ENCODE data around the gene EPHA4.

The EPHA4 gene

GRCh38 chr2:221429741-221430491 is 142.2 kb downstream of the EPHA4 start:
- peak; percentile 93 for DNase-seq

GRCh38 chr2:221428896-221429295 is 143.2 kb downstream of the EPHA4 start:
- no peak for DNase-seq

DNA sequence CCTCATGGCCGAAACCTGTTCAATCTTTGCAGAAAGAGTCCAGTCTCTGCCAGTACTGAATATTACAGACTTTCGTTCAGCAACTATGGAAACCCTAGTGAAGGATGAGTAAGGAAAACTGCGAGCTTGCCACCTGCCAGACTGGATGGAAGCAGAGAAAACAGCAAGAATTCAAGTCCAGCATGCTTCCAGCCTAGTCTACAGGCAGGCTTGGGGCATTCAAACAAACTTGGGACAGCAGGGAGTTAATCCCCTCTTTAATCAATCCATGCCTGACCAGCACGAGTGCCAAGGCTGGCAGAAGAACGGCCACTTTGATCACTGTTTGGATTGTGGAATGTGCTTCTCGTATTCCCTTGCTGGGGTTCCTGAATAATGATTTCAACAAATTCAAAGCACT is 145.2 kb downstream of the EPHA4 start:
- DNase-seq: no peak

DNA sequence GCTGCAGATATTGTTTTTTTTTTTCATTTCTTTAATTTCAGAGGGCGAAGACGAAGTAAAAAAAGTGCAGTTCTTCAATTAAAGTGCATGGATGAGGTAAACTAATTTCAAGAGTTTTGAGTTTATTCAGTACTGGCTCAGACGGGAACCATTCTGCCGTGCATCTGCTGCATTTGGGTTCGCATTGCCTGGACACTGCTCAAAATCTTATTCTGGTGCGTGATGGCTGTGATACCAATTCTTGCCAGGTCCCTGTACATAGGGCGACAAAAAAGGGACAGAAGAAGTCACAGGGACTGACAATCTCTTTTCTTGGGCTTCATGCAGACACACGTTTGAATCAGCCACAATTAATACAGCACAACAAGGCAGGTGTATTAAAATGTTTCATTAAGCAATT is 146.2 kb downstream of the EPHA4 start:
- no peak for DNase-seq

DNA sequence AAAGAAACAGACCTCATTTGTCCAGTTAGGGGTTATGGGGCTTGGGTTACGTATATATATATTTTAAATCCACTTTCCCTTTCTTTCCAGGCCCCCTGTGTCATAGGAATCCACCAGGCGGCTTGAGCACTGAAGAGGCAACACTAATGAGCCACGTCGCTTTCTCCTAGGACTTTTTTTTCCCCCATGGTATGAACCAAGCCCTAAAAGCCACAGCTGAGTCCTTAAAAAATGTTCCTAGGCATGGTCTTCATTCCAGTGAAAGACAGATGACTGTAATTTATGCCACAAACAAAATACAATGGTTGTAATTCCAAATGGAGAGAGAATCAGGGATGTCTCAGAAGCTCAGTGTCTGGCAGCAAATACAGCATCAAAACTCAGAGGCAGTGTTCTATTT is 146.8 kb downstream of the EPHA4 start:
- DNase-seq: no peak

DNA sequence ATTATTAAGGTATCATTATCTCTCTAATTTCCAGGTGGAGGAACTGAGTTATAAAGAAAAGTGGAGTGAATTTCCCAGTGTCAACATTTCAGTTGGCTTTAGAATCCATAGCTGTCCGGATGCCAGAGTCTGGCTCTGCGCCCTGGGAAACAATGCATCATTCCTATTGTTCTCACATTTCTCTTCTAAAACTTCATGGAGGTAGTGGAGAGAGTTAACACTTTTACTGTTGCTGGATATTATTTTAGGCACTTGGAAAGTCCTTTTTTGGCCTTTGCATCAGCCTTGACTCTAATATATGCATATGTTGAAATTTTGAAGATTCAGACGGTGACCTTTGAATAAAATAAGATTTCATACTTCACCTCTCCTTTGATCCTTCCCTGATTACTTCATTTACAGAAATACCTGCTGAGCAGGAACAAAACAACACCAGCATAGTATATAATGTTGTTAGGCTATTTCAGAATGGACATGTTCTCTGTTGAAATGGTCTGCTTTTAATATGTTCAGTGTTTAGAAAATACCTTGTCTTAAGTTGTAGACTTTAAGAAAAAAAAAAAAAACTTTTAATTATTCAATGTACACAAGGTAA is 148.8 kb downstream of the EPHA4 start:
- no peak for DNase-seq

DNA sequence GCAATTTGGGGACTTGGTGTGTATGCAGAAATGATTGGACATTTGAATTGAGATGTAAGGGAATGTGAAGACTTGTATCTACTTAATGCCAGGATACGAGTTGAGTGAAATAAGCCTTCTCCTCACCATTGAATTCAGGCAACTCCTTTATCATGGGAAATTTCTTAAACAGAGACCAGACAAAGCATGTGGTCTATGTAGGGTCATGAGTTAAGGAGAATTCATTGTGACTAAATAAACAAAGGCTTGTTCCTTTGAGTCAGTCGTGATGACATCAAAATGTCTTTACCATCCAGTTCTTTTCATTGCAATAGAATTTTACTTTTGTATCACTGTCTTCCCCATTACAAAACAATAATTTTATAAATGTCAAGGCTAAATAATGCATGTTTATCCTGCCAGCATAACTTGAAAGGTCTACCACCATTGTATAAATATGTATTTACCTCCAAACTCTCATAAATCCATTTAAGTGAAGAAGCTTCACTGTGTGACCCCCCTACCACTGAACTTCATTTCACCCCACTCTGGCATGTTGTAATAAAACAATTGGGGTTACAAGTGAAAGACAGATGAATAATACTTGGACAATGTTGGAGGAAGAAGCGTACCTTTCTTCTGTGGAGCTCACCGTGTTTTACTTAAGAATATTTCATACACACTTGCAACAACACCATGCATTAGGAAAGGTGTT is 149.4 kb downstream of the EPHA4 start:
- no peak for DNase-seq

DNA sequence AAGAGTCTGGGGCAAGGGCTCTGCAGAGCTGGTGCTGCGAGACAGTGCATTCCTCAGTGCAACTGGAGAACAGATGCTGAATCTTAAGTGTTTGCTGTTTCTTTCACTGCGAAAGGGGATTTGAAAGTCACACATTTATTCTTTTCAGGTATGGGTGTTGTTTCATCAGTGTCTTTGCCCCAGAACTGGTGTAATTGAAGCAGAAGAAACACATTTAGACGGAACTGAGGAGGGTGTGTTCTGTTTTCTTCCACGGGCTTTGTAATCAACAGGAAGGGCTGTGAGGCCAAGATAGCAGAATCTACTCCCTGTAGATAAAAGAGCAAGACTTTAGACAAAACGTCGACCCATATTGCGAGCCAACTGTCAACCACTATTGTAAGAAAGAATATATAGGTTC is 151.9 kb downstream of the EPHA4 start:
- no peak for DNase-seq

DNA sequence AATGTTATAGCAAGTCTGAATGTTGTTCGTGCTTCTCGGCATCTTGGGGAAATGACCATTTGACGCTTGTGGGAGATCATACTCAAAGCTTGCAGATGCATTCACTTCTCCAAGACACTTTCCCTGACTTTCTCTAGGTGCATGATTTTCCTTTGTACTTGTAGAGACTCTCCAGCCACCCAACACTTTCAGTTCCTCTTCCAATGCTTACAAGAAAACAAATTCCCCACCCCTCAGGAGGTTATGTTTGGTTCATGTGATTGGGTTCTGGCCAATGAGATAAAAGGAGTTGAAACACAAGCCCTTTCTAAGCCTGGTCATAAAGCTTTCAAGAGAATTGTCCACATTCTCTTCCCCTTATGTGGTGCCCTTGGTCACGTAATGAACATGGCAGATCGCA is 156.3 kb downstream of the EPHA4 start:
- DNase-seq: no peak

DNA sequence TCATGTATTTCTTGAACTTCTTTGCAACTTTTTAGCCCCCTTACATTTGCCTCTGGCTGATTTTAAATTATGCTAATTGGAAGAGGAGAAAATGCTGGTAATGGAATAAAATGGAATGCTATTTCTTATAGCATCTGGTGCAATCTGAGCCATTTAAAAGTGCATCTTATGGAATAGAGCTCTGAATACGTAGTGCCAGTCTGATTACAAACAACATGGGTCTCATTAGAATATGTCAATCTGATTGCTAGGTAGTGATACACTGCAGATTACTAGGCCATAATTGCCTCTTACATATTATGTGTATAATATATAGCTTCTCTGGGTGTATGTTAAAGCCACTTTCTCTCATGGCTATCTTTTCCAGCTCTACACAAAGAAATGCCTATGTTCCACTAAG is 159.1 kb downstream of the EPHA4 start:
- DNase-seq: no peak

DNA sequence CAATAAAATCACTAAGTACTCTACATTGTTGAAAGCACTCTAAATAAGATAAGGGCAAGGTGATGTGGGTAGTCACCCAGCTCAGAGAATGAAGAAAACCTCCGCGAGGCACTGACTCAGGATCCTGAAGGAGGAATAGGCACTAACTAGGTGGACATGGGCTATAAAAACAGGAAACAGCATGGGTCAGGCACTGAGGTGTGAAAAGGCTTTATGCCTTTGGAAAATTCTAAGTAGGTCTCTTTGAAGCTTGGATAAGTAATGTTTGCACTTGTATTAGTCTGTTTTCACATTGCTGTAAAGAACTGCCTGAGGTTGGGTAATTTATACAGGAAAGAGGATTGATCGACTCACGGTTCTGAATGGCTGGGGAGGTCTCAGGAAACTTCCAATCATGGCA is 161.6 kb downstream of the EPHA4 start:
- DNase-seq: no peak

- no peak for DNase-seq
Observed at GRCh38 chr2:221407765-221408164, 164.3 kb downstream of the EPHA4 start.

DNA sequence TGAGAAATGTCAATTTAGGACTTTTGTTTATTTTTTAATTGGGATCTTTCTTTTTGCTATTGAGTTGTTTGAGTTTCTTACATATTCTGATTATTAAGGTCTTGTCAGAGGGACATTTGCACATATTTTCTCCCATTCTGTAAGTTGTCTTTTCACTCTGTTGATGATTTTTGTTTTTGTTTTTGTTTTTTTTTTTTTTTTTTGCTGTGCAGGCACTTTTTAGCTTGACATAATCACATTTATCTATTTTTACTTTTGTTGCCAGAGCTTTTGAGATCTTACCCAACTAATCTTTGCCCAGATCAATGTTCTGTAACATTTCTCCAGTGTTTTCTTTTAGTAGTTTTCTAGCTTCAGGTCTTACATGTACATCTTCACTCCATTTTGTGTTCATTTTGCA is 166.6 kb downstream of the EPHA4 start:
- DNase-seq: no peak

- no peak for DNase-seq
Observed at GRCh38 chr2:221402072-221402471, 170.0 kb downstream of the EPHA4 start.

DNA sequence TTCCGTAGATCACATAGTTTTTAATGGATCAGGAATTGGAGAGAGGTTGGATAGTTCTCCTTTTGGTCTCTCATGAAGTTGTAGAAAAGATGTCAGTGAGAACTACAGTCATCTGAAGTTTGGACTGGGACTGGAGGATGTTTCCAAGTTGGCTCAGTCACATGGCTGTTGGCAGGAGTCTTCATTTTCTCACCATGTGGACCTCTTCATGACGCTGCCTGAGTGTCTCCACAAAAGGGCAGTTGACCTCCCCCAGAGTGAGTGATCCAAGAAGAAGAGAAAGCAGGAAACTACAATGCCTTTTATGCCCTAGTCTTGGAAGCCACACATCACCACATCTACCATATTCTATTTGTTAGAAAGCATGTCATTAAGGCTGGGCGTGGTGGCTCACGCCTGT is 171.7 kb downstream of the EPHA4 start:
- DNase-seq: no peak

- no peak for DNase-seq
Observed at GRCh38 chr2:221399183-221399582, 172.9 kb downstream of the EPHA4 start.

DNA sequence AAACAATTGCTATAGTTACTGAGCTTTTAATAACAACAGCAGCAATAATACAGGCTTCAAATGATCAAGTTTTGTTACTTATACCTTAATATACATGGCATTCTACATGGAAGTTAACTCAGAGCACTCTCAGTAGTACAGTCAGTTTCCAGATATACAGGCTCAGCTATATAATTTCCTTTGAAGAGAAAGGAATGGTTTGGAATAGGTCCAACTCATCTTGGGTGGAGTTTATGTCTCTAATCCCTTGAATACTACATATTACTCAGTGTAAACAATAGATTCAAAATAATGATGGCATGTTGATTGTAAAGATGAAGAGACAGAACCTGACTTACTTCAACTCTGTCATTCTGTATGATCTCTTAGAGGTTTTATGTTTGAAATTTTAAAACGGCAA is 174.9 kb downstream of the EPHA4 start:
- DNase-seq: no peak

DNA sequence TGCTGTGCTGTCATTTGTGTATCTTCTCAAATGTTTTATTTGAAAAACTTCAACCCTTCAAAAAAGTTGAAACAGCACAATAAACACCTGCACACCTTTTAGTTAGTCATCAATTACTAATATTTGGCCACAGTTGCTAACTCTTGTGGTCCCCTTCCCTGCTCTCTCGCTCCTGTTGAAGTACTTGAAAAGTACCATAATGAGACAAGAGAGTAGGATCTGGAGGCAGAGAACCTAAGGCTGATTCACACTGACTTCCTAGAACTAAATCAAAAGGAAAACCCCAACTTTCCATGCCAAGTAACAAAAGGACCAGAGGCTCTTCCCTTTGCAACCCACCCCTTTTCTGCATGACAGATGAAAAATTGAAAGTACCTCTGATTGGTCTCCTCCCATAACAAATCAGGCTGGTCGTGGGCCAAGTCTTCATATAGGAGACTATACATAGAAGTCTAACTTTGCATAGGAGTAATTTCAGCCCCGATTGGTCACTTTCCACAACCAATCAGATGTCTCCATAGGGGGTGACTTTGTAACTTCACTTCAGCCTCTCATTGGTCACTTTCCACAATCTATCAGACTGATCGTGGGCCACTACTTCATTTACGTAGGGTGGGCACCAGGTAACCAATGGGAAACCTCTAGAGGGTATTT is 179.7 kb downstream of the EPHA4 start:
- no peak for DNase-seq

- no peak for DNase-seq
Observed at GRCh38 chr2:221390878-221391277, 181.2 kb downstream of the EPHA4 start.

DNA sequence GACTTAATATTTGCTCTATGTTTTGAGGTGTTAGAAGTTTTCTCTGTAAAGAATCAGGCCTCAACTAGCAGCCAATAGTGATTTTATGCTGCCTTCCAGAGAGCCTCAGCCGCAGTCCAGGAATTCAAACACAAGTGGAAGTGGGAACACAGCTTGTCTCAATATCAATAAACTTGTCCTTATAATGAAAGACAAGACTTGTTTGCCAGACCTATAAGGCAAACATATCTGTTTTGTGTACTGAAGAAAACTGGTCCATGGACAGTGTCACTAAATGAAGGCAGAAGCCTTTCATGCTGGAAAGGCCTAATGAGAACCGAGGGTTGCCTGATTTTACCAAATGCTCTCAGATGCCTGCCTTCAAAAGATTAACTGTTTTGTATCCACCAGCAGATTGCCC is 182.2 kb downstream of the EPHA4 start:
- DNase-seq: no peak

DNA sequence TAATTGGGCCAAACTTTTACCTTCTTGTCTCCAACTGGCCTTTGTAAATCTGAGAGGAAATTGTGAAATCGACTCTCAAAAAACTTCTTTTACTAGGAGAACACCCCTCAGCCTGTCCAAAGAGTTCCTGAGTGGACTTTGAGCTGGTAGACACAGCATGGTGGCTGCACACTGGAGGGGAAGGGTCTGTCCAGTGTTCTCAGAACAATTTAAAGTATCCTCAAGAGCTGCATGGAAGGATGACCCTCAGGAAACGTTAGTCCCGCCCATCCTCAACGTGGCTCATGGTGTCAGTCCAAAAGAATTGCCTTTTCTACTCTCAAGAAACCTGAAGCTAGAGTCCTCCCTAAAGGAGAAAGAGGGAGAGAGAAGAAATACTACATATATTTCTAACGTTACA is 182.7 kb downstream of the EPHA4 start:
- DNase-seq: no peak

GRCh38 chr2:221388891-221389290 is 183.2 kb downstream of the EPHA4 start:
- peak; percentile 90 for DNase-seq

DNA sequence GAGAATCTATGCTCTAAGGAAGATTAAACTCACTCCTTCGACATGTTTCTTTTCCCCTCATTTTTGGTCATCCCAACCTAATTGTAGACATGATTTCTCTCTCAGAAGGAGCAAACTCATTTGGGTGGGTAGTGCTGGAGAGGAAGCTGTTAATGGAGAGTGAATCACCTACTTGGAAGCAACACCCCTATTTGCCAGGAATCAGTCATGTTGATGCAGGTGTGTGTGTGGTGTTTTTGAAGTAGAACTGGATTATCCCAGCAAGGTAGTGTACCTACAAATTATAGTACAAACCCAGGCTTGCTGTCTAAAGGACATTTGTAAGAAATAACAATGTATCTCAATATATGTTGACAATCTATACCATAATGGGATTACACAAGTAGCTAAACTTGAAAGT is 186.4 kb downstream of the EPHA4 start:
- DNase-seq: no peak

- DNase-seq: no peak
Observed at GRCh38 chr2:221381928-221382488, 190.1 kb downstream of the EPHA4 start.
